GM19455 (cell line): ENCODE measurements around the gene VASH2.
"Not testable (repeated sequence)": the region's sequence is repeated elsewhere in the genome, so short reads cannot be mapped to it uniquely, and the experiment has no call there.

Experiments
- ATAC-seq: cut with Tn5 transposase; IDR thresholded peaks from one replicate; pipeline ENCODE4 v1.9.1; 2021; ENCODE audit not compliant: unreplicated experiment

Gene VASH2

DNA sequence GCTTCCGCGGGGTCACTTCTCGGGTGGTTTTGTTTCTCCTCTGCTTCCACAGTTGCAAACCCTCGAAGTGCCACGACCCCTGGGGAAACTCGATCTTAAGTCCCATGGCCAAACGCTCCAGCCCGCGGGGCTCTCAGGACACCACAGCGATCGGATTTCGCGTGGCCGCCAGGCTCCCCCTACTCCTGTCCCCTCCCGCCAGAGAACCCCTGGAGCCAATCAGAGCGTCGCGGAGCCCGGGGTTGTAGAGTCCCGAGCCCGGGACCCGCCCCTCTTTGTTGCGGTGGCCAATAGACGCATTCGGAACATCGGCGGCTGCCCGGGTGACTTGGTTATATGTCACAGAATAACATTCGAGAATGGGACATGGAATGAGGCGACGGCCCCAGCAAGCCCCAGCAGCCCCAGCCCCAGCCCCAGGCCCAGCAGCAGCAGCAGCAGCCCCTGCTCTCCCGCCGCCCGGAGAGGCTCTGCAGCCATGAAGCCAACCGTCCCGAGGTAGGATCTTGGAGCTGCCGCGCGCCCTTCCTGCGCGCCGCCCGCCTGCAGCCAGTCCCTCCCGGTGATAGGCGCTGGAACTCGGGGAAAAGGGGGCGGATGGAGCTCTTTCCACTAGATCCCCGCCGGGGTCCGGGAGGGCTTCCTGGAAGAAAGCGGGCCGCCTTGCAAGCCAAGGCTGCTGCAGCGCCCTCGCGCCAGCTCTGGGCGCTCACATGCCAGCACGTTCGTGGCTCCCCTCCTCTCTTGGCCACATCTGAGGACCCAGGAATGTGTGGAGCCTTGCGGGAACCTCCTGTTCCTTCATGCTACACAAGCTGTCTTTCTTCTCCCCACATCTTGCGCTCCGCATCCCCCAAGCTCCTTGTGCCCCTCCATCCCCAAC lies at the start of gene VASH2:
Gene VASH2, plus strand, starts transcription at position 299 of the 883 bp plus-strand sequence. CDS start 1,002 bp downstream, outside the sequence.
- ATAC-seq, result peak; percentile 96

- ATAC-seq, result no peak
Observed at GRCh38 chr1:212901290-212901689, 49.1 kb upstream of the VASH2 start.

GRCh38 chr1:212902054-212902453 lies 48.3 kb upstream of the VASH2 start:
- ATAC-seq, result no peak

GRCh38 chr1:212903664-212904063 lies 46.7 kb upstream of the VASH2 start:
- ATAC-seq, result no peak

GRCh38 chr1:212908071-212908470 lies 42.3 kb upstream of the VASH2 start:
- not testable (repeated sequence) for ATAC-seq

DNA sequence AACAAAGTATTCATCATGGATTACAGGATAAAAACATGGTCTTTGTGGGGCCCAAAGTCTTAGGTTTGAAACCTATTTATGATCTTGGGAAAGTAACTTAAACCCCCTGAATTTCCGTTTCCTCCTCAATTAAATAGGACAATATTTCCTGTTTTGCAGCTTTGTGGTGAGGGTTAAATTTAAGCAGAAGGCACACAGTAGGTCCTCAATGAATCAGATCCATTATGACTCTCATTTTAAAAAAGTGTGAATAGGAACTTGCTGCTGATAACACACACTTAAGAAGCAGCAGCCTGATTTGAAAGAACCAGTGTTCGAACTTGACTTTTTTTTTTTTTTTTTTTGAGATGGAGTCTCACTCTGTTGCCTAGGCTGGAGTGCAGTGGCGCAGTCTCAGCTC lies 41.4 kb upstream of the VASH2 start:
- no peak for ATAC-seq

DNA sequence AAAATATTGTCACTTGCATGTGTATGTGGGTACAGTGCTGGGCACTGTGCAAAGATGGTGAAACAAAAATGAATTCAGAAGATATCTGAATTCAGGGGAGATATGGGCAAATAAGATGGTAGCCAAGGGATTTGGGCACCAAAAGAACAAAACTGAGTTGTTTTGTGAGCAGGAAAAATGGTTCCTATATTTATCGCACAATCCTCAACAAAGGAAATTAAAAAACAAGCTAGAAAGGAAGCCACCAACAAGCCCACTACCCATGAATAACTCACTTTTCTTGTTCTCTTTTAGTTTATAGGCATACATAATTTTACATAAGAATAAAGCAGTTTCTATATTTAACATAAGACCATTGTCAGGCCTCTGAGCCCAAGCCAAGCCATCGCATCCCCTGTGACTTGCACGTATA lies 40.7 kb upstream of the VASH2 start:
- no peak for ATAC-seq

- not testable (repeated sequence) for ATAC-seq
Observed at GRCh38 chr1:212910213-212910612, 40.1 kb upstream of the VASH2 start.

DNA sequence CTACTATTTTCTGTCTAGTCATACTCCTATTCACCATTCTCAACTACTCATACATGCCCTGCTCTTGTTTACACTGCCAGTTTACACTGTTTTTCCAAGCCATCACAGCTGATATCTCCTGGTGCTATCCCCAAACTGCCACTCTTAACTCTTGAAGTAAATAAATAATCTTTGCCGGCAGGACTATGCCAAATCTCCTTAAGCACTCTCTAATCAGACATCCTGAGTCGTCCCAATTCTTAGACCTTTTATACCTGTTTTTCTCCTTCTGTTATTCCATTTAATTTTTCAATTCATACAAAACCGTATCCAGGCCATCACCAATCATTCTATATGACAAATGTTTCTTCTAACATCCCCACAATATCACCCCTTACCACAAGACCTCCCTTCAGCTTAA lies 36.7 kb upstream of the VASH2 start:
- ATAC-seq, result not testable (repeated sequence)

DNA sequence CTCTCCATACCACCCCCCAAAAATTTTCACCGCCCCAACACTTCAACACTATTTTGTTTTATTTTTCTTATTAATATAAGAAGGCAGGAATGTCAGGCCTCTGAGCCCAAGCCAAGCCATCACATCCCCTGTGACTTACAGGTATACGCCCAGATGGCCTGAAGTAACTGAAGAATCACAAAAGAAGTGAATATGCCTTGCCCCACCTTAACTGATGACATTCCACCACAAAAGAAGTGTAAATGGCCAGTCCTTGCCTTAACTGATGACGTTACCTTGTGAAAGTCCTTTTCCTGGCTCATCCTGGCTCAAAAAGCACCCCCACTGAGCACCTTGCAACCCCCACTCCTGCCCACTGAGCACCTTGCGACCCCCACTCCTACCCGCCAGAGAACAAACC lies 36.2 kb upstream of the VASH2 start:
- not testable (repeated sequence) for ATAC-seq

- no peak for ATAC-seq
Observed at GRCh38 chr1:212914789-212915188, 35.6 kb upstream of the VASH2 start.

DNA sequence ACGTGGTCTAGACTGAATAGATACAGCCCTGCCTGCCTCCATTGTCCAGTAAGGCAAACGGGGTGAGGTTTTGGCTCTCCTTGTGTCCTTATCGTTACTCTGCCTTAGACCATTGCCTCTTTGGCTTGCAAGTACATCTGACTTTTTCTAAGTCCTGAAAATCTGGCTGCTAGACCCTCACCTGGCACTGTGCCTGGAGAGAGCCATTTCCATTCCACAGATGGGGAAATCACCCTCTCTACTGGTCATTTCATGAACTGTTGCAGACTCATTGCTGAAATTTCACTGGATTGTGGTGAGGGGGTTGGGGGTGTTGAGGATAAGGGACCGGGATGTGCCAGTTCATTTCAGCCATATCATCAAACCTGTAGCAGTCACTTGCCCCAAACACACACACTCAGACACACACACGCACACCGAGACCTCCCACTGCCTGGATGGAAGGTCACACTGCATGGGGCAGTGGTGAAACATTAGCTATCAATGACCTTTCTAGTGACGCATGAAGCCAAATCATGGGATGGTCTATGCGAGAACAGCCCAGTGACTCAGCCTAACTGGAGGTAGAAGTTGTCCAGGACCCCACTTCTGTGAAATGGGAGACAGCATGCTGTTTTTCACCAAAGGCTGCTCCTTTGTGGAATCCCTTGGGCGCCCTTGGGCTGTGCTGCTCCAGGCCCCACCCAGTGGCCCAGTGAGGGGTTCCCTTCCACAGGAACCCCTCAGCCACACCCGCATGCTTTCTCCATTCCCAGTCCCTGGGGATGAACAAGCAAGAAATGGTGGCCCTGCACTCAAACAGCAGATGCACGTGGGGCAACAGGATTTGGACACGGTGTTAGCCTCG lies 34.9 kb upstream of the VASH2 start:
- no peak for ATAC-seq

- no peak for ATAC-seq
Observed at GRCh38 chr1:212916481-212917133, 33.7 kb upstream of the VASH2 start.

DNA sequence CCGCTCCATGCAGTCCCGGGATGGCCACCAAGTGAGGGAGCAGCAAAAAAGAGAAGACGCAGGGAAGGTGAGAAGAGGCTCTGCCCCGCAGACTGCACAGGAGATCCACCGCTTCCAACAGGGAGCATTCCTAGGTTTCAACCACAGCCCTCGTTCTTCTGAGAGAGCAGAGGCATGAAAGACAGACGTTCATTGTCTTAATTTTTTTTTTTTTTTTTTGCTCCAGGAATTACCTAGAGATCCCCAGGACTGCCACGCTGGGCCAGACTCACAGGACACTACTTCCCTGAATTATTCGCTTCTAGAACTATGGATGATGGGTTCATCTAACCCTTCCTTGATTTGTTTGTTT lies 33.2 kb upstream of the VASH2 start:
- ATAC-seq, result no peak

- ATAC-seq, result no peak
Observed at GRCh38 chr1:212917858-212918257, 32.5 kb upstream of the VASH2 start.

- no peak for ATAC-seq
Observed at GRCh38 chr1:212918824-212919223, 31.5 kb upstream of the VASH2 start.

DNA sequence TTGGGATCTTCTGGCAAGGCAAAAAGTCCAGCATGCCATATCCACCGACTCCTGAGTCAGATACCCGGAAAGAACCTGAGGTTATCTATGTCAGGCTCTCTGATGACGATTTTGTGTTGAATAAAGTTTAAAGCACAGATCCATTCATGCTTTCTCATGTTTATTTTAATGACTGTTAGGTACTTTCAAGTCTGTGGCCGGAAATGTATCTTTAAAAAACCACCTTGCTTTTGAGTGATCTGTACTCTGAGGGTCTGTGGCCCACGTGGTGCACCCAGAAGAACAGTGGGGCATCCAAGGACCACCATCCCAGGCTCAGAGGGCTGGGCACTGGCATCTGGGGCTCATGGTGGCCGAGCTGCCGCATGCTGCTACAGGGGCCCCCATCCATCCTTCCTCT lies 30.1 kb upstream of the VASH2 start:
- ATAC-seq, result no peak

DNA sequence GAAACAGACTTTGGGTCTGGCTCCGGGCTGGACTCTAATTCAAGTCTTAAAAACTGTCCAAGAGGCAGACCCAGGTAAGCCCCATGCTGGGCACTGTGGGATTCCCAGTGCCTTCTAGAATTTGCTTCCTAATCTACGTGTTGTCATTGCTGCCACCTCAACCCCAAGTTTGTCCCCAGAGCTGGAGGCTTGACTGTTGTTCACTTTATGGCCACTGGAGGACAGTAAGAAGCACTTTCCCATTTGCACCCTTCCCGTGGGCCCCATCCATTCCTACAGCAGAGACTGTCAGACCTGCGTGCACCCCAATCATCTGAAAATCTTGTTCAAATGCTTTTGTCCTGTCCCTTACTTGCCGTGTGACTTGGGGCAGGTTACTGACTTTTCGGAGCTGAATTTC lies 29.4 kb upstream of the VASH2 start:
- no peak for ATAC-seq

GRCh38 chr1:212922016-212922415 lies 28.3 kb upstream of the VASH2 start:
- ATAC-seq, result no peak

DNA sequence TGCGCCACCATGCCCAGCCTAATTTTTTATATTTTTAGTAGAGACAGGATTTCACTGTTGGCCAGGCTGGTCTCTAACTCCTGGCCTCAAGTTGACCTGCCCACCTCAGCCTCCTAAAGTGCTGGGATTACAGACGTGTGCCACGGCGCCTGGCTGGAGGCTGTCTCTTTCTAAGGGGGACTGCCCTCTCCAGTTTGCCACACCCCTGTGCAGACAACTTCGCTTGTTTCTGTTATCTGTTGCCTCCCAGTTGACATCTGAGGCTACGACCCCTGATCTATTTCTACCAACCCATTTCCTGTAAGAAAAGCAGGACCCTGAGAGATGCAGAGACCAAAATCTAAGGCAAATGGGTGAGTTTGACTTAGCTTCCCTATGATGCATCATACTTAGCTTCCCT lies 24.0 kb upstream of the VASH2 start:
- no peak for ATAC-seq
